ENCODE results near the gene PIK3R5. TPM values are rescaled to one million over a fixed set of nuclear protein-coding genes. Genes with fewer than 3 reads are reported as not detected.

PIK3R5 gene
- total and polyA plus RNA-seq, 12 donors, result 0.66 to 10.1 (median 2.2) TPM

DNA sequence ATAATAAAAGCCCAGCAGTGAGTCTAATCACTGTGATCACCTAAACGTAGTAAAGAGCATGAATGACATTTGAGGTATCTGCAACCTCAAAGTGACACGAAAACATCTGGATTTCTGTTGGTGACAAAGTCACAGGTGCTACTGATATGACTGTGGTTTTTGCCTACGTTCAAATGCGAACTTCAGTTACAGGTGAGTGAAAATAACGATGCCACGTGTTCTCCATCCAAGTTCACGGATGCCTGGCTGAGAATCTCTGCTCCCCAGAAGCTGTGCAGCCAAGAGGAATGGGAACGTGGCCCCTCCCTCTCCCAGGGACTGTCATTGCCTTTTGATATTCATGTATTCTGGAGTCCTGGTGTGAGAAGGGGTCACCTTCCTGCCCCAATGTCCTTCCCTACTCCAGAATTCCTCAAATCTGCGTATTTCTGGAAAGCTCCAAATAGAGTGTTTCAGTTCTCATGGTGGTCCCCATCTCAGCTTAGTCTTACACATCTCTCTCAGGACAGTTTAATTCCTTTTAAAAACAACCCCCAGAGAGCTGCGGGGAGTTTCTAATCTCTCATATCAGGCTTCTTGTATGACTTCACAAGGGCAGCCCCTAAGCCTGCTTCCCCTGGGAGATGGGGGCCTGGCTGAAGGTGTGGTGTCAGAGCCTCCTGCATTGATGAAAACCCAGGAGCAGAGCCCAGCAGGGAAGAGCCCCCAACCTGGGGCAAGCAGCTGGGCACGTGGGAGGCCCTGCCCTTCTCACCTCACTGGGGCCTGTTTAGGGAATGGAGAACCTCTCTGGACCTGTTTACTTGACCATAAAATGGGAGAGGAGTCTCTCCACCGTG, 25.8 kb downstream of the PIK3R5 start:
- DNase-seq (no peak), ATAC-seq (no peak)
- TF ChIP-seq, protein P1, sequence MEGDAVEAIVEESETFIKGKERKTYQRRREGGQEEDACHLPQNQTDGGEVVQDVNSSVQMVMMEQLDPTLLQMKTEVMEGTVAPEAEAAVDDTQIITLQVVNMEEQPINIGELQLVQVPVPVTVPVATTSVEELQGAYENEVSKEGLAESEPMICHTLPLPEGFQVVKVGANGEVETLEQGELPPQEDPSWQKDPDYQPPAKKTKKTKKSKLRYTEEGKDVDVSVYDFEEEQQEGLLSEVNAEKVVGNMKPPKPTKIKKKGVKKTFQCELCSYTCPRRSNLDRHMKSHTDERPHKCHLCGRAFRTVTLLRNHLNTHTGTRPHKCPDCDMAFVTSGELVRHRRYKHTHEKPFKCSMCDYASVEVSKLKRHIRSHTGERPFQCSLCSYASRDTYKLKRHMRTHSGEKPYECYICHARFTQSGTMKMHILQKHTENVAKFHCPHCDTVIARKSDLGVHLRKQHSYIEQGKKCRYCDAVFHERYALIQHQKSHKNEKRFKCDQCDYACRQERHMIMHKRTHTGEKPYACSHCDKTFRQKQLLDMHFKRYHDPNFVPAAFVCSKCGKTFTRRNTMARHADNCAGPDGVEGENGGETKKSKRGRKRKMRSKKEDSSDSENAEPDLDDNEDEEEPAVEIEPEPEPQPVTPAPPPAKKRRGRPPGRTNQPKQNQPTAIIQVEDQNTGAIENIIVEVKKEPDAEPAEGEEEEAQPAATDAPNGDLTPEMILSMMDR (IDR thresholded peaks at IDR 0.05), result no peak
- WGBS, 2 donors, result 37 to 48% methylated on average over 12 of the region's 12 CpGs
- Histone ChIP-seq H3K9me3 (peaks cover 0 to 12% (median 0%) of the 10 kb centered on the region in 11 donors), H3K27me3 (peaks cover 0 to 51% (median 29%) of the 10 kb centered on the region in 7 donors), H3K27ac (peak overlapping the region in 1 of 10 donors; percentile 81), H3K4me3 (no peak overlapping the region), H3K36me3 (peaks cover 0 to 10% (median 0%) of the 10 kb centered on the region in 9 donors), H3K4me1 (peaks cover 0 to 55% (median 0%) of the 10 kb centered on the region in 9 donors)
- intact Hi-C loops (cut with DNase I), result no loop called here

DNA sequence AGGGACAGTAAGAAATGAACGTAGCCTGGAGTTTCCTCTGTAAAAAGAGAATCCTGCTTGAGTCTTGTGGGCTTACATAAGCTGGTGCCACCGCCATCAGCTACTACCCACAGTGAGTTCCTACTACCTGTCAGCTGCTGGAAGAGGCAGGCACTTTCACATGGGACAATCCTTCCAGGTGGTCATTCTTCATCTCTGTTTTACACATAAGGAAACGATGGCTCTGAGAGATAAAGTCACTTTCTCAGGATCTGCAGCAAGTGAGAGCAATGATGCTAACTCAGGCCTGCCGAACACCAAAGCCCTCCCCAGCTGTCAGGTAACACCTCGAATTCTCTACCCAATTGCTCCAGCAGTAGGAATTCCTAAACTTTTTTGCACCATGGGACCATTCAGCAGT, 26.6 kb downstream of the PIK3R5 start:
- peaks cover 0 to 5% (median 0%) of the 10 kb centered on the region in 11 donors for H3K9me3 ChIP-seq
- H3K27ac ChIP-seq, result peak overlapping the region in 1 of 10 donors; percentile 81
- ATAC-seq (no peak), DNase-seq (no peak)
- intact Hi-C loops (cut with DNase I), result no loop called here
- peaks cover 0 to 58% (median 0%) of the 10 kb centered on the region in 9 donors for H3K4me1 ChIP-seq
- 75 to 77% methylated on average over 5 of the region's 5 CpGs for WGBS, 2 donors
- TF ChIP-seq, protein P1 (IDR thresholded peaks at IDR 0.05), result no peak
- H3K4me3 ChIP-seq, result no peak overlapping the region
- H3K27me3 ChIP-seq, result peaks cover 0 to 46% (median 29%) of the 10 kb centered on the region in 7 donors
- H3K36me3 ChIP-seq, result peaks cover 0 to 4% (median 0%) of the 10 kb centered on the region in 9 donors

DNA sequence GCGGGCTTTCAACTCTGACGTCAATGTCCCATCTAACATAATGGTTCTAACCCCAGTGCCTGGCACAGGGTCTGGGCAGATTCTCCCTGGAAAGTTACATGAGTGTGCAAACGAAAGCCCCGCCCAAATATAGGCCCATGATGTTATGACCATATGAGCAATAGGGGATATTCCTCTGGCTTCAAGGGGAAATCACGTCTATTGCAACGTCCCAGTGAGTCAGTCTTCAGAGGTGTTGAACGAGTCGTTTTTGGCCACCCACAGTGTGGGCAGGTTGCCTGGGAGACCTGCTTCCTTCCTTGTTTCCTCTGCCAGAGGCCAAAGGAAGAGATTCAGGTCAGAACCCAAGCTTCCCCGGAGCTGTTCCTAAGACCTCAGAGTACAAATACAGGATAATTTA, 30.3 kb downstream of the PIK3R5 start:
- no peaks in the 10 kb centered on the region for H3K36me3 ChIP-seq
- ATAC-seq, result peak in 4 of 8 donors; percentile 26 to 58 (median 40)
- peaks cover 0 to 56% (median 0%) of the 10 kb centered on the region in 9 donors for H3K4me1 ChIP-seq
- H3K4me3 ChIP-seq, result no peak overlapping the region
- TF ChIP-seq, protein P1 (IDR thresholded peaks at IDR 0.05), result no peak
- WGBS, 2 donors, result 57 to 69% methylated on average over 9 of the region's 9 CpGs
- no peak for DNase-seq
- peaks cover 0 to 28% (median 8%) of the 10 kb centered on the region in 7 donors for H3K27me3 ChIP-seq
- H3K9me3 ChIP-seq, result peaks cover 0 to 18% (median 0%) of the 10 kb centered on the region in 11 donors
- peak overlapping the region in 2 of 10 donors; percentile 35 to 81 for H3K27ac ChIP-seq
- intact Hi-C loops (cut with DNase I), result no loop called here

DNA sequence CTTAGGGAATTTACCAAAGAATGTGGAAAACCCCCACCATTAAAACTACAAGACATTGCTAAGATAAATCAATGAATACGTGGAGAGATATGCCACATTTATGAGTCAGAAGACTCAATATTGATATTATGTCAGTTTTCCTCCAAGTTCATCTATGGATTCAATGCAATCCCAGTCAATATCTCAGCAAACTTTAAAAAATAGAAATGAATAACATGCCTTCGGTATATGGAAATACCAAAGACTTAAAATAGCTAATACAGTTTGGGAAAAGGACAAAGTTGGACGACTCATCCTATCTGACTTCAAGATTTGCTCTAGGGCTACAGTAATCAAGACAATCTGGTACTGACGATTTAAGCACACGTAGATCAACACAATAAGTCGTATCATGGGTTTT, 31.2 kb downstream of the PIK3R5 start:
- peaks cover 0 to 50% (median 0%) of the 10 kb centered on the region in 9 donors for H3K4me1 ChIP-seq
- 76 to 83% methylated on average over 6 of the region's 6 CpGs for WGBS, 2 donors
- H3K27me3 ChIP-seq, result peaks cover 0 to 20% (median 0%) of the 10 kb centered on the region in 7 donors
- ATAC-seq (no peak), DNase-seq (no peak)
- no peak overlapping the region for H3K4me3 ChIP-seq
- peak overlapping the region in 1 of 10 donors; percentile 81 for H3K27ac ChIP-seq
- TF ChIP-seq, protein P1 (IDR thresholded peaks at IDR 0.05), result no peak
- H3K9me3 ChIP-seq, result peaks cover 0 to 26% (median 3%) of the 10 kb centered on the region in 11 donors
- intact Hi-C loops (cut with DNase I), result no loop called here
- no peaks in the 10 kb centered on the region for H3K36me3 ChIP-seq
